ENCODE results near the gene IRF2BP1.

DNA sequence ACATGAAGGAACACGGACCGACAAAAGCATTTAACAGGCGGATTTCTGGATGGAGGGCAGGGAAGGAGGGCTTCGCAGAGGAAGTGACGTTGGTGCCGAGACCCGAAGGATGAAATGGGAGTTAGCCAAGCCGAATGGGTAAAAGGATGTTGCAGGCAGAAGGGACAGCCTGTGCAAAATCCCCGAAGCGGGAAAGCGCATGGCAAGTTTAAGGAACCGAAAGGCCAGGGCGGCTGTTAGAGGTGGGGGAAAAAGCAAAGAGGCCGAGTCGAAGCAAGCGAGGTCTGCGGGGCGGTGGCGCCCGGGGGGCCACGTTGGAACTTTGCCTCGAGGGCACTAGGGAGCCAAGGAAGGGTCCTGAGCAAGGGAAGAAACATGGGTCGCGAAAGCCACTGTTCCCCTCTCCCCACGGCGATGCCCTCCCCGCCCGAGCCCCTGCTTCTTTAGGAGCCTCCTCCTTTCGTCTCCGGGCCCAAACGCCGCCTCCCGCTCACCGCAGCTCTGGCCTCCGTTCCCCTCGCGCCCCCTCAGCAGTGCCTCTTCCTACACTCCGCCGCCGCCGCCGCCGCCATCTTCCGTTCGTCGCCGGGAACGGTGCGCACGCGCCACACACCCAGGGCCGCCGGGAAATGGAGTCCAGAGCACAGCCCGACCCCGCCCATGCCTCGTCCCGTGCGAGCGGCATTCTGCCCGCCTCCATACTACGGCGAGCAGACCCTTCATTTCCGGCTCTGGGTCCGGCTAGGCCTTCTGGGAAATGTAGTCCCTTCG is 23.2 kb downstream of the IRF2BP1 start, which contains the start of gene SYMPK:
- TF ChIP-seq TAF1 (IDR thresholded peaks at IDR 0.05; ENCODE audit: borderline replicate concordance, low read depth, low read length), result peak; percentile 37; the same call in 1 of the 2 replicates
- TF ChIP-seq POLR2A (IDR thresholded peaks at IDR 0.05; ENCODE audit: low read depth, low read length), result peak; percentile 87
